WTC11 (cell line): ENCODE measurements around the gene RANBP10. TPM values are rescaled to one million over a fixed set of nuclear protein-coding genes. Genes with fewer than 3 reads are reported as not detected.

Source experiments
- ATAC-seq: fragments of 200-7000 bp; cut with Tn5 transposase; 2 replicates; pipeline ENCODE4 v1.10.0; 2021; ENCODE audit warnings: mild to moderate bottlenecking, moderate library complexity
- CTCF ChIA-PET: fragments of 300-600 bp; sonication (Branson Sonifier 250); formaldehyde crosslinking; loops from one replicate; lab custom pipeline; 2021; ENCODE audit warnings: antibody characterized with exemption; lab: Charles Lee
- POLR2A ChIA-PET: fragments of 350-600 bp; sonication (Branson Sonifier 250); formaldehyde crosslinking; loops from one replicate; lab custom pipeline; 2021; ENCODE audit warnings: antibody characterized with exemption; lab: Charles Lee
- DNase-seq: peaks from one replicate; pipeline ENCODE4 v3.0.0; 2021; ENCODE audit warnings: low spot score
- H3K27ac Mint-ChIP-seq: 2 replicates; pipeline ENCODE4 v1.8.0; 2021; ENCODE audit warnings: mixed read lengths
- H3K27me3 Mint-ChIP-seq: 2 replicates; pipeline ENCODE4 v1.8.0; 2021; ENCODE audit warnings: low read depth, mild to moderate bottlenecking, moderate library complexity, mixed read lengths
- H3K36me3 Mint-ChIP-seq: 2 replicates; pipeline ENCODE4 v1.8.0; 2021; ENCODE audit warnings: mixed read lengths
- H3K4me1 Mint-ChIP-seq: 2 replicates; pipeline ENCODE4 v1.8.0; 2022; ENCODE audit warnings: mixed read lengths
- H3K4me3 Mint-ChIP-seq: 2 replicates; pipeline ENCODE4 v1.8.0; 2021; ENCODE audit warnings: mild to moderate bottlenecking, moderate library complexity, mixed read lengths
- H3K9me3 Mint-ChIP-seq: 2 replicates; pipeline ENCODE4 v1.8.0; 2021; ENCODE audit warnings: mixed read lengths
- AFF4 ChIP-seq: sonication (generic); formaldehyde crosslinking; IDR thresholded peaks from 2 replicates; pipeline ENCODE4 v1.8.1; 2023; ENCODE audit warnings: mild to moderate bottlenecking, missing genetic modification reagents, borderline replicate concordance
- ERG ChIP-seq: fragments of 250-450 bp; sonication (Bioruptor Pico); IDR thresholded peaks from 2 replicates; pipeline ENCODE4 v1.8.0; 2021; ENCODE audit warnings: mild to moderate bottlenecking
- ESRRA ChIP-seq: sonication (generic); formaldehyde crosslinking; IDR thresholded peaks from 2 replicates; pipeline ENCODE4 v1.8.1; 2022; ENCODE audit warnings: mild to moderate bottlenecking, missing genetic modification reagents, borderline replicate concordance
- FOXJ3 ChIP-seq: sonication (generic); formaldehyde crosslinking; IDR thresholded peaks from 2 replicates; pipeline ENCODE4 v1.9.0; 2021; ENCODE audit warnings: missing genetic modification reagents, mild to moderate bottlenecking, borderline replicate concordance
- FOXK1 ChIP-seq: sonication (generic); formaldehyde crosslinking; IDR thresholded peaks from 2 replicates; pipeline ENCODE4 v1.8.0; 2022; ENCODE audit warnings: mild to moderate bottlenecking, moderate library complexity, missing genetic modification reagents
- FOXP1 ChIP-seq: sonication (generic); formaldehyde crosslinking; IDR thresholded peaks from 2 replicates; pipeline ENCODE4 v1.8.0; 2022; ENCODE audit warnings: missing genetic modification reagents, mild to moderate bottlenecking, moderate library complexity, borderline replicate concordance
- GABPB1 ChIP-seq: sonication (generic); formaldehyde crosslinking; IDR thresholded peaks from 2 replicates; pipeline ENCODE4 v1.8.1; 2023; ENCODE audit warnings: mild to moderate bottlenecking, missing genetic modification reagents
- HMGA2 ChIP-seq: fragments of 250-450 bp; sonication (Bioruptor Pico); IDR thresholded peaks from 2 replicates; pipeline ENCODE4 v1.4.0; 2021; ENCODE audit warnings: mild to moderate bottlenecking, moderate library complexity
- IRF1 ChIP-seq: sonication (generic); formaldehyde crosslinking; IDR thresholded peaks from 2 replicates; pipeline ENCODE4 v1.8.0; 2023; ENCODE audit warnings: missing genetic modification reagents
- JUN ChIP-seq: sonication (generic); formaldehyde crosslinking; IDR thresholded peaks from 2 replicates; pipeline ENCODE4 v1.8.0; 2023; ENCODE audit warnings: mild to moderate bottlenecking, missing genetic modification reagents
- MLX ChIP-seq: sonication (generic); formaldehyde crosslinking; IDR thresholded peaks from 2 replicates; pipeline ENCODE4 v1.8.1; 2023; ENCODE audit warnings: mild to moderate bottlenecking, missing genetic modification reagents, moderate library complexity
- MXD4 ChIP-seq: fragments of 250-450 bp; sonication (Bioruptor Pico); IDR thresholded peaks from 2 replicates; pipeline ENCODE4 v1.8.0; 2021; ENCODE audit warnings: mild to moderate bottlenecking, moderate library complexity, borderline replicate concordance
- MYBL2 ChIP-seq: sonication (generic); formaldehyde crosslinking; IDR thresholded peaks from 2 replicates; pipeline ENCODE4 v1.8.1; 2023; ENCODE audit warnings: mild to moderate bottlenecking, moderate library complexity, missing genetic modification reagents
- NFE2L1 ChIP-seq: sonication (generic); formaldehyde crosslinking; IDR thresholded peaks from 2 replicates; pipeline ENCODE4 v1.8.1; 2023; ENCODE audit warnings: missing genetic modification reagents
- SMAD3 ChIP-seq: sonication (generic); formaldehyde crosslinking; IDR thresholded peaks from 2 replicates; pipeline ENCODE4 v1.8.0; 2022; ENCODE audit warnings: missing genetic modification reagents, mild to moderate bottlenecking, borderline replicate concordance
- SMAD4 ChIP-seq: sonication (generic); formaldehyde crosslinking; IDR thresholded peaks from 2 replicates; pipeline ENCODE4 v1.8.0; 2022; ENCODE audit warnings: mild to moderate bottlenecking, missing genetic modification reagents
- TCF7 ChIP-seq: sonication (generic); formaldehyde crosslinking; IDR thresholded peaks from 2 replicates; pipeline ENCODE4 v1.8.0; 2022; ENCODE audit warnings: mild to moderate bottlenecking, low read depth, missing genetic modification reagents, moderate library complexity
- TEAD1 ChIP-seq: sonication (generic); formaldehyde crosslinking; IDR thresholded peaks from 2 replicates; pipeline ENCODE4 v1.8.0; 2022; ENCODE audit warnings: mild to moderate bottlenecking, missing genetic modification reagents
- USF1 ChIP-seq: sonication (generic); formaldehyde crosslinking; IDR thresholded peaks from 2 replicates; pipeline ENCODE4 v1.8.0; 2022; ENCODE audit warnings: mild to moderate bottlenecking, missing genetic modification reagents
- ZBTB21 ChIP-seq: sonication (generic); formaldehyde crosslinking; IDR thresholded peaks from 2 replicates; pipeline ENCODE4 v1.8.1; 2023; ENCODE audit warnings: mild to moderate bottlenecking, missing genetic modification reagents, borderline replicate concordance
- ZMAT4 ChIP-seq: fragments of 250-450 bp; sonication (Bioruptor Pico); IDR thresholded peaks from 2 replicates; pipeline ENCODE4 v1.9.0; 2021; ENCODE audit warnings: mild to moderate bottlenecking
- ZNF138 ChIP-seq: sonication (generic); formaldehyde crosslinking; conservative IDR thresholded peaks from 2 replicates; pipeline ENCODE4 v1.8.1; 2022; ENCODE audit warnings: mild to moderate bottlenecking, moderate library complexity, missing genetic modification reagents
- ZNF281 ChIP-seq: sonication (generic); formaldehyde crosslinking; IDR thresholded peaks from 2 replicates; pipeline ENCODE4 v1.8.0; 2023; ENCODE audit warnings: mild to moderate bottlenecking, missing genetic modification reagents
- total RNA-seq: library from RNA; stranded (reverse); gene quantifications from 3 replicates; pipeline ENCODE4 v1.2.3, GENCODE V29; 2021

Gene RANBP10
- total RNA-seq, 1 experiment from 2014 or later = 14.0 TPM

GRCh38 chr16:67800338-67800926, 5.9 kb downstream of the RANBP10 start (continued):
- TF ChIP-seq ZBTB21 (no peak), IRF1 (no peak), FOXJ3 (no peak), ZNF281 (CRISPR knock-in tag) (no peak), HMGA2 (CRISPR knock-in tag) (no peak), SMAD3 (CRISPR knock-in tag) (no peak), MLX (CRISPR knock-in tag) (no peak), MYBL2 (CRISPR knock-in tag) (no peak)

- H3K36me3 Mint-ChIP-seq = peaks cover 14% of the 10 kb centered on the region
- ATAC-seq = no peak
- TF ChIP-seq SMAD4 (no peak), GABPB1 (CRISPR knock-in tag) (no peak), JUN (CRISPR knock-in tag) (no peak), NFE2L1 (CRISPR knock-in tag) (no peak), ZNF138 (CRISPR knock-in tag) (no peak)
- CTCF ChIA-PET = interaction anchor here (2.8 kb wide), 1 partner anchor 20 kb away, joined by 11 read pairs; no protein-coding TSS in a partner anchor
- H3K9me3 Mint-ChIP-seq = no peaks in the 10 kb centered on the region
- H3K4me1 Mint-ChIP-seq = no peaks in the 10 kb centered on the region
- H3K27ac Mint-ChIP-seq = no peak overlapping the region
- DNase-seq = no peak
- no peak overlapping the region for H3K4me3 Mint-ChIP-seq
- H3K27me3 Mint-ChIP-seq = no peaks in the 10 kb centered on the region
- POLR2A ChIA-PET = interaction anchor here (0.7 kb wide), 1 partner anchor 15 kb away, joined by 3 read pairs; no protein-coding TSS in a partner anchor
These were observed 10.2 kb downstream of the RANBP10 start for GRCh38 chr16:67796099-67796718.

GRCh38 chr16:67790071-67790470, 16.3 kb downstream of the RANBP10 start:
- Mint-ChIP-seq H3K9me3 (no peaks in the 10 kb centered on the region), H3K4me1 (no peaks in the 10 kb centered on the region), H3K27me3 (no peaks in the 10 kb centered on the region), H3K36me3 (no peaks in the 10 kb centered on the region), H3K4me3 (no peak overlapping the region), H3K27ac (no peak overlapping the region)
- POLR2A ChIA-PET = no interaction called here
- ATAC-seq (no peak), DNase-seq (no peak)
- CTCF ChIA-PET = interaction anchor here (1.0 kb wide), 1 partner anchor 26 kb away, joined by 4 read pairs; no protein-coding TSS in a partner anchor
- TF ChIP-seq TEAD1 = no peak
- TF ChIP-seq AFF4 (CRISPR knock-in tag) = no peak
- no peak for TF ChIP-seq GABPB1 (CRISPR knock-in tag)
- no peak for TF ChIP-seq ESRRA
- TF ChIP-seq FOXP1 (CRISPR knock-in tag) = no peak
- TF ChIP-seq FOXJ3 = no peak
- TF ChIP-seq TCF7 (CRISPR knock-in tag) = no peak
- TF ChIP-seq ERG (CRISPR knock-in tag) = no peak
- TF ChIP-seq MXD4 = no peak
- no peak for TF ChIP-seq ZMAT4 (CRISPR knock-in tag)
- TF ChIP-seq USF1 (CRISPR knock-in tag) = no peak
- no peak for TF ChIP-seq JUN (CRISPR knock-in tag)
- no peak for TF ChIP-seq FOXK1 (CRISPR knock-in tag)
- TF ChIP-seq NFE2L1 (CRISPR knock-in tag) = no peak
